Mesenchymal stem cell (in vitro differentiated cells and primary cell): ENCODE measurements around the gene IGF2R.

Experiments
- DNase-seq: peaks from one replicate; pipeline ENCODE4 v3.0.0-alpha.2; 2013
- H2AFZ ChIP-seq: one replicate; pipeline ENCODE4 v1.6.1; 2013; ENCODE audit warnings: low read depth, mild to moderate bottlenecking, control low read depth, inconsistent platforms, low read length, moderate library complexity
- H2AK5ac ChIP-seq: 2 replicates; pipeline ENCODE4 v1.6.1; 2013; ENCODE audit warnings: low read length, moderate library complexity, mild to moderate bottlenecking, inconsistent platforms; ENCODE audit not compliant: severe bottlenecking
- H2BK120ac ChIP-seq: one replicate; pipeline ENCODE4 v1.6.1; 2013; ENCODE audit warnings: low read depth, mild to moderate bottlenecking, inconsistent platforms, low read length, moderate library complexity
- H2BK12ac ChIP-seq, 2 experiments: one replicate each; pipeline ENCODE4 v1.6.1; 2013; ENCODE audit warnings: inconsistent platforms in 2 of 2, low read length in 2 of 2, mild to moderate bottlenecking in 2 of 2, moderate library complexity in 2 of 2, control low read depth in 1 of 2
- H2BK15ac ChIP-seq: one replicate; pipeline ENCODE4 v1.6.1; 2013; ENCODE audit warnings: mild to moderate bottlenecking, low read depth, inconsistent platforms; ENCODE audit not compliant: poor library complexity, severe bottlenecking
- H2BK5ac ChIP-seq: 2 replicates; pipeline ENCODE4 v1.6.1; 2013; ENCODE audit warnings: low read depth, mild to moderate bottlenecking, low read length, control low read depth, inconsistent platforms; ENCODE audit not compliant: poor library complexity, severe bottlenecking
- H3K14ac ChIP-seq, 2 experiments: one replicate each; pipeline ENCODE4 v1.6.1; 2013; ENCODE audit warnings: inconsistent platforms in 2 of 2, low read length in 2 of 2, control low read depth in 1 of 2, mild to moderate bottlenecking in 1 of 2, moderate library complexity in 1 of 2
- H3K18ac ChIP-seq, 2 experiments: one replicate each; pipeline ENCODE4 v1.6.1; 2013; ENCODE audit warnings: inconsistent platforms in 2 of 2, low read length in 2 of 2, control low read depth in 1 of 2, low read depth in 1 of 2, mild to moderate bottlenecking in 1 of 2
- H3K23ac ChIP-seq, 2 experiments: one replicate each; pipeline ENCODE4 v1.6.1; 2013; ENCODE audit warnings: inconsistent platforms in 2 of 2, low read length in 2 of 2, mild to moderate bottlenecking in 2 of 2, moderate library complexity in 2 of 2, control low read depth in 1 of 2
- H3K27ac ChIP-seq: 2 replicates; pipeline ENCODE4 v1.5.1; 2013; ENCODE audit warnings: mild to moderate bottlenecking, moderate library complexity, low read length, control low read depth, inconsistent platforms; ENCODE audit not compliant: poor library complexity, severe bottlenecking
- H3K27me3 ChIP-seq, 2 experiments: 2 replicates each; pipeline versions ENCODE4 v1.6.1 to v1.7.0; 2013; ENCODE audit warnings: low read length in 2 of 2, mild to moderate bottlenecking in 2 of 2, moderate library complexity in 2 of 2, control low read depth in 1 of 2, inconsistent platforms in 1 of 2; ENCODE audit not compliant: control insufficient read depth in 1 of 2, insufficient read depth in 1 of 2
- H3K36me3 ChIP-seq, 2 experiments: 2 replicates each; pipeline versions ENCODE4 v1.6.1 to v1.7.0; 2013; ENCODE audit warnings: low read length in 2 of 2, control low read depth in 1 of 2, inconsistent platforms in 1 of 2, low read depth in 1 of 2, mild to moderate bottlenecking in 1 of 2; ENCODE audit not compliant: insufficient read depth in 2 of 2, control insufficient read depth in 1 of 2
- H3K4ac ChIP-seq, 2 experiments: one replicate each; pipeline ENCODE4 v1.6.1; 2013; ENCODE audit warnings: inconsistent platforms in 2 of 2, low read length in 2 of 2, mild to moderate bottlenecking in 2 of 2, moderate library complexity in 2 of 2, control low read depth in 1 of 2, low read depth in 1 of 2
- H3K4me1 ChIP-seq: 2 replicates; pipeline ENCODE4 v1.6.1; 2013; ENCODE audit warnings: low read depth, low read length, control low read depth; ENCODE audit not compliant: control insufficient read depth, insufficient read depth
- H3K4me2 ChIP-seq: 2 replicates; pipeline ENCODE4 v1.6.1; 2013; ENCODE audit warnings: low read length, mild to moderate bottlenecking, inconsistent platforms; ENCODE audit not compliant: poor library complexity, severe bottlenecking
- H3K4me3 ChIP-seq, 2 experiments: 2 replicates each; pipeline versions ENCODE4 v1.5.1 to v1.7.0; 2013; ENCODE audit warnings: low read length in 2 of 2, mild to moderate bottlenecking in 2 of 2, control low read depth in 1 of 2, low read depth in 1 of 2; ENCODE audit not compliant: insufficient read depth in 1 of 2
- H3K79me1 ChIP-seq: replicated peaks from 2 replicates; pipeline ENCODE4 v1.6.1; 2013; ENCODE audit warnings: mild to moderate bottlenecking, control low read depth, low read length, inconsistent platforms; ENCODE audit not compliant: poor library complexity, severe bottlenecking
- H3K9ac ChIP-seq: 2 replicates; pipeline ENCODE4 v1.7.0; 2013; ENCODE audit warnings: mild to moderate bottlenecking, low read length, moderate library complexity
- H3K9me3 ChIP-seq: 2 replicates; pipeline ENCODE4 v1.7.0; 2013; ENCODE audit warnings: mild to moderate bottlenecking, low read length; ENCODE audit not compliant: control insufficient read depth
- H4K8ac ChIP-seq: one replicate; pipeline ENCODE4 v1.6.1; 2013; ENCODE audit warnings: inconsistent platforms, mild to moderate bottlenecking, low read length, moderate library complexity
- H4K91ac ChIP-seq: one replicate; pipeline ENCODE4 v1.6.1; 2013; ENCODE audit warnings: mild to moderate bottlenecking, low read length, inconsistent platforms
- WGBS: methylation state at CpG from one replicate; pipeline ENCODE4 v1.1.7; 2013; ENCODE audit warnings: mixed read lengths; 5-methylcytosine and 5-hydroxymethylcytosine counted together

Gene IGF2R

GRCh38 chr6:159952289-159953005 is 16.4 kb upstream of the IGF2R start:
- H3K4me3 ChIP-seq: no peak overlapping the region
- WGBS: 82% methylated on average over 13 of the region's 13 CpGs
- no peak overlapping the region for H3K27ac ChIP-seq
- H2AFZ ChIP-seq: no peak overlapping the region
- H3K23ac ChIP-seq: no peak overlapping the region
- H2BK5ac ChIP-seq: no peak overlapping the region
- no peaks in the 10 kb centered on the region for H3K79me1 ChIP-seq
- H3K4me1 ChIP-seq: peaks cover 10% of the 10 kb centered on the region
- H3K4me2 ChIP-seq: peak overlapping the region; percentile 17
- no peaks in the 10 kb centered on the region for H3K9me3 ChIP-seq
- no peak overlapping the region for H3K9ac ChIP-seq
- no peak for DNase-seq
- H3K4ac ChIP-seq: no peak overlapping the region
- no peak overlapping the region for H3K18ac ChIP-seq
- H4K8ac ChIP-seq: peak overlapping the region; percentile 25
- H2BK15ac ChIP-seq: no peak overlapping the region
- peaks cover 0 to 3% of the 10 kb centered on the region in 2 experiments for H3K27me3 ChIP-seq
- H4K91ac ChIP-seq: peak overlapping the region; percentile 71
- no peak overlapping the region for H3K14ac ChIP-seq
- no peak overlapping the region for H2BK120ac ChIP-seq
- peak overlapping the region in 1 of 2 experiments; percentile 52 for H2BK12ac ChIP-seq
- no peak overlapping the region for H2AK5ac ChIP-seq
- H3K36me3 ChIP-seq: no peaks in the 10 kb centered on the region

GRCh38 chr6:159953091-159953601 is 15.7 kb upstream of the IGF2R start:
- Histone ChIP-seq H2BK15ac (no peak overlapping the region), H3K4ac (peak overlapping the region in 1 of 2 experiments; percentile 84), H2BK5ac (no peak overlapping the region), H4K91ac (peak overlapping the region; percentile 71), H3K14ac (no peak overlapping the region), H3K27ac (no peak overlapping the region), H3K27me3 (peaks cover 0 to 3% of the 10 kb centered on the region in 2 experiments), H2AK5ac (no peak overlapping the region), H2BK120ac (no peak overlapping the region), H3K4me1 (peaks cover 10% of the 10 kb centered on the region), H3K4me3 (no peak overlapping the region), H2BK12ac (peak overlapping the region in 1 of 2 experiments; percentile 75), H3K23ac (peak overlapping the region in 1 of 2 experiments; percentile 70), H3K36me3 (no peaks in the 10 kb centered on the region), H3K9ac (peak overlapping the region; percentile 44), H4K8ac (no peak overlapping the region), H2AFZ (no peak overlapping the region), H3K18ac (peak overlapping the region in 1 of 2 experiments; percentile 91), H3K4me2 (no peak overlapping the region), H3K9me3 (no peaks in the 10 kb centered on the region), H3K79me1 (no peaks in the 10 kb centered on the region)
- WGBS: 61% methylated on average over 9 of the region's 9 CpGs
- peak; percentile 90 for DNase-seq

GRCh38 chr6:159955945-159956361 is 12.9 kb upstream of the IGF2R start:
- no peak overlapping the region for H2AK5ac ChIP-seq
- no peak overlapping the region for H4K91ac ChIP-seq
- no peaks in the 10 kb centered on the region for H3K79me1 ChIP-seq
- H3K4me1 ChIP-seq: peaks cover 10% of the 10 kb centered on the region
- no peak overlapping the region for H2AFZ ChIP-seq
- H3K27me3 ChIP-seq: no peaks in the 10 kb centered on the region
- no peak overlapping the region for H3K23ac ChIP-seq
- H2BK12ac ChIP-seq: no peak overlapping the region
- no peak overlapping the region for H2BK15ac ChIP-seq
- no peaks in the 10 kb centered on the region for H3K36me3 ChIP-seq
- H3K4me3 ChIP-seq: no peak overlapping the region
- DNase-seq: no peak
- no peak overlapping the region for H3K14ac ChIP-seq
- no peak overlapping the region for H2BK5ac ChIP-seq
- H3K9ac ChIP-seq: no peak overlapping the region
- no peak overlapping the region for H3K4ac ChIP-seq
- no peaks in the 10 kb centered on the region for H3K9me3 ChIP-seq
- H3K18ac ChIP-seq: no peak overlapping the region
- H4K8ac ChIP-seq: no peak overlapping the region
- no peak overlapping the region for H2BK120ac ChIP-seq
- H3K27ac ChIP-seq: no peak overlapping the region
- no peak overlapping the region for H3K4me2 ChIP-seq

GRCh38 chr6:159957071-159957673 is 11.7 kb upstream of the IGF2R start:
- H2BK12ac ChIP-seq: no peak overlapping the region
- H3K79me1 ChIP-seq: no peaks in the 10 kb centered on the region
- no peak overlapping the region for H4K8ac ChIP-seq
- peaks cover 7% of the 10 kb centered on the region for H3K4me1 ChIP-seq
- H3K18ac ChIP-seq: no peak overlapping the region
- no peak overlapping the region for H3K27ac ChIP-seq
- no peak overlapping the region for H3K14ac ChIP-seq
- H3K27me3 ChIP-seq: no peaks in the 10 kb centered on the region
- no peaks in the 10 kb centered on the region for H3K9me3 ChIP-seq
- H3K4me2 ChIP-seq: no peak overlapping the region
- no peak overlapping the region for H2BK120ac ChIP-seq
- H3K9ac ChIP-seq: no peak overlapping the region
- no peak overlapping the region for H4K91ac ChIP-seq
- 87% methylated on average over 5 of the region's 6 CpGs for WGBS
- no peak overlapping the region for H3K4me3 ChIP-seq
- no peak overlapping the region for H3K4ac ChIP-seq
- no peak for DNase-seq
- H3K23ac ChIP-seq: no peak overlapping the region
- no peak overlapping the region for H2BK5ac ChIP-seq
- no peak overlapping the region for H2AK5ac ChIP-seq
- no peaks in the 10 kb centered on the region for H3K36me3 ChIP-seq
- no peak overlapping the region for H2AFZ ChIP-seq
- H2BK15ac ChIP-seq: no peak overlapping the region
